Hepatocyte (in vitro differentiated cells): ENCODE measurements around the gene EXOC6.

Experiments used
- CTCF ChIP-seq: fragments of 200-600 bp; sonication (generic); IDR thresholded peaks from 2 replicates; pipeline ENCODE4 v1.5.1; 2016; ENCODE audit warnings: antibody characterized with exemption, mild to moderate bottlenecking; ENCODE audit not compliant: poor library complexity
- EZH2 ChIP-seq: fragments of 200-600 bp; sonication (generic); IDR thresholded peaks from 2 replicates; pipeline ENCODE4 v1.6.1; 2016; ENCODE audit warnings: antibody characterized with exemption, mild to moderate bottlenecking, borderline replicate concordance
- EZH2phosphoT487 ChIP-seq: fragments of 200-600 bp; sonication (generic); IDR thresholded peaks from one replicate; pipeline ENCODE4 v1.6.1; 2018; ENCODE audit warnings: antibody characterized with exemption, mild to moderate bottlenecking, low read depth, moderate library complexity; ENCODE audit not compliant: unreplicated experiment, severe bottlenecking

GRCh38 chr10:92832998-92833650 lies 15.2 kb upstream of the EXOC6 start:
- TF ChIP-seq EZH2 (no peak), EZH2phosphoT487 (no peak), CTCF (no peak)
